Adrenal gland (tissue), 5 donors: ENCODE data around the gene TBL3.

Experiments
- POLR2A ChIP-seq, 2 donors: fragments of 450-650 bp; IDR thresholded peaks; one replicate each; pipeline ENCODE4 v1.6.1; 2017; ENCODE audit warnings: antibody characterized with exemption in 2 of 2, mild to moderate bottlenecking in 2 of 2, moderate library complexity in 1 of 2
- TF ChIP-seq, protein P1 (sequence below), 6 experiments: fragments of 450-650 bp in 4 of 6; fragments of 200-600 bp in 2 of 6; sonication (generic) in 1 of 6; IDR thresholded peaks; 1 replicate in 5 of 6; 2 replicates in 1 of 6; pipeline versions ENCODE4 v1.5.1 to v1.8.0; 2016 to 2021; ENCODE audit warnings: antibody characterized with exemption in 6 of 6, mild to moderate bottlenecking in 2 of 6, moderate library complexity in 1 of 6
- donor health status: DM: no; HTN: no; CAD: no.

DNA sequence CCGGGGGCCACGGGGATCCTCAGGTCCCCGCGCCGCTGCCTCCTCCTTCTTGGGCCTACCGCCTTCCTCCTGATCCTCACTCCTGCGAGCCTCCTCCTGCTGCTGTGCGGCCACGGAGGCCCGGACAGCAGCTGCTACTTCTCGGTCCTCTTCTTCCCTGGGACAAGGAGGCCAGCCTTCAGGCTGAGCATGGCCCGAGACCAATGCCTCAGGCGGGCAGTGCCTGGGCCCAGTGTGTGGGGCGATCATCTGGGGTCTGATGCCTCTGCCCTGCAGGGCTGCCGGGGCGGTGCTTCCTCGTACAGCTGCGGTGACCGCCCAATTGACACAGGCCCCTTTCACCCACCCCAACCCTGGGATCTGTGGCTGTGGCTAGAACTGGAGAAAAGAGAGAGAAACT, 29.2 kb downstream of the TBL3 start:
- TF ChIP-seq, protein P1, sequence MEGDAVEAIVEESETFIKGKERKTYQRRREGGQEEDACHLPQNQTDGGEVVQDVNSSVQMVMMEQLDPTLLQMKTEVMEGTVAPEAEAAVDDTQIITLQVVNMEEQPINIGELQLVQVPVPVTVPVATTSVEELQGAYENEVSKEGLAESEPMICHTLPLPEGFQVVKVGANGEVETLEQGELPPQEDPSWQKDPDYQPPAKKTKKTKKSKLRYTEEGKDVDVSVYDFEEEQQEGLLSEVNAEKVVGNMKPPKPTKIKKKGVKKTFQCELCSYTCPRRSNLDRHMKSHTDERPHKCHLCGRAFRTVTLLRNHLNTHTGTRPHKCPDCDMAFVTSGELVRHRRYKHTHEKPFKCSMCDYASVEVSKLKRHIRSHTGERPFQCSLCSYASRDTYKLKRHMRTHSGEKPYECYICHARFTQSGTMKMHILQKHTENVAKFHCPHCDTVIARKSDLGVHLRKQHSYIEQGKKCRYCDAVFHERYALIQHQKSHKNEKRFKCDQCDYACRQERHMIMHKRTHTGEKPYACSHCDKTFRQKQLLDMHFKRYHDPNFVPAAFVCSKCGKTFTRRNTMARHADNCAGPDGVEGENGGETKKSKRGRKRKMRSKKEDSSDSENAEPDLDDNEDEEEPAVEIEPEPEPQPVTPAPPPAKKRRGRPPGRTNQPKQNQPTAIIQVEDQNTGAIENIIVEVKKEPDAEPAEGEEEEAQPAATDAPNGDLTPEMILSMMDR (IDR thresholded peaks at IDR 0.05), result no peak
- no peak for TF ChIP-seq POLR2A (IDR thresholded peaks at IDR 0.05)
